ENCODE measurements around the gene TRDN.
"Not testable (repeated sequence)": the region's sequence is repeated elsewhere in the genome, so short reads cannot be mapped to it uniquely, and the experiment has no call there.

The TRDN gene

DNA sequence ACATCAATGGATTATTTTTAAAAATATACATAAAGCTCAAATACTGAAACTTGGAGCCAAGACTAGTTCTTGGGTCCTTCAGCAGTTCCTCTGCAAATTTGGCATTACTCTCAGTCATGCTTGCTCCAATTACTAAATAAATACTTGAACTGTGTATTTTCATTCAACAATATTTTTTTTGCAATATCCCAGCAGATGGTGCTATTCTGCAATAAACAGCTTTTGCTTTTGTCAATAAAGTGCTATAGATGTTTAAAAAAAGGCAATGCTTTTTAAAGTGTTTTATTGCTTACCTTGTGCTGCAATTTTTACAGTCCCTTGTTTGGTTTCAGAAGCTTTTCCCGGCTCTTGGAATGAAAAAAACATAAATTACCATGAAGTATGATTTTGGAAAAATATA lies 243.4 kb downstream of the TRDN start:
- no peak for DNase-seq

GRCh38 chr6:123383718-123384117 lies 253.0 kb downstream of the TRDN start:
- DNase-seq: no peak

DNA sequence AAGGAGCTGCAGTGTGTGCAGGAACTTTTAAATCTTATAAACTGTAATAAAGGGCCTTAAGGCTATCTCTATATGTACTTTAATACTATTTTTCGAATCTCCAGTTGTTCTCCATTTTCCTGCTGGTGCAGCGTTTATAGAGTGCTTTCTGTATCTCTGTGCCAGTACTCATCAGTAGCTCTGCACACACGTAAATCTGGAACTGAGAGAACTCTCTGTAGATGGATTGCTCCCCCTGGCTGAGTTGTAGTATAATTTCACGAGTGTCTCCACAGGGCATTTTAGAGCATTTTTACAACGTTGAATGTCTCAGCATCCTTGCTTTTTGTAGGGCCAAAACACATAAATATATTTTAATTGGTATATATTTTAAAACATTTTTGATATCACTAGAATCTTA lies 256.5 kb downstream of the TRDN start:
- no peak for DNase-seq

GRCh38 chr6:123372737-123373136 lies 264.0 kb downstream of the TRDN start:
- no peak for DNase-seq

GRCh38 chr6:123363912-123364311 lies 272.8 kb downstream of the TRDN start:
- DNase-seq: no peak

GRCh38 chr6:123360359-123360758 lies 276.4 kb downstream of the TRDN start:
- no peak for DNase-seq

DNA sequence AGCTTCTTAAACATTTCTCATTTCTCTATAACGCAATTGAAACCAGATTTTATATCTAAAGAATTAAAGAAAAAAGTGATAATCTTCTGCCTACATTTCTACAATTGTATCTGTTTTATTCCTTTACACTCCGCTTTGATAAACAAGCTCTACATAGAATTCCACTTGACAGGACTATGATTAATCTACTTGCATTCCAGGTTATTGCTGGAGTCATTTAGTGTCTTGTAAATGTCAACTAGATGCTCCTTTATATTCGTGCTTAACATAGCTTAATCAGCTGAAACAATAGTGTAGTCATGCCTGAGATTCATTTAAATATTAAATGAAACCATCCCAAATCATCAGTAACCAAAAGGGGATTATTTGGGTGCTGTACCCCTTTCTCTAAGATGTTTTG lies 284.0 kb downstream of the TRDN start:
- DNase-seq: no peak

DNA sequence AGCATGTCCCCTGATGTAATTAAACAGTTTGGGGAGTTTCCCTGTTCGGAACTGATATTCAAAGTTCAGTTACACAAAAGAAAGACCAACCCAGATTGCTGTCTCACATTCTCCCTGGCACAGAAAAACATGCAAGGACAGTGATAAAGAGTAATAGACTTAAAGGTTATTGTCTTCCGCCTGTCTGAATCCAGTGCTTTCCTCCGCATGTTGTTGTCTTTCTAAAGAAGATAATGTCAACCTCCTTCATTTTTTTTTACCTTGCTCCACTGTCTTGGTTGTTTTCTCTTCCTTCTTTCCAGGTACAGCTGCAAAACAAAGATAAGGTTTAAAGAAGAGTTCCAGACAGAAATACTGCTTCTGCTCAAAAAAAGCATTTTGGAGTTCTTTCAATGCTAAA lies 284.5 kb downstream of the TRDN start:
- no peak for DNase-seq

DNA sequence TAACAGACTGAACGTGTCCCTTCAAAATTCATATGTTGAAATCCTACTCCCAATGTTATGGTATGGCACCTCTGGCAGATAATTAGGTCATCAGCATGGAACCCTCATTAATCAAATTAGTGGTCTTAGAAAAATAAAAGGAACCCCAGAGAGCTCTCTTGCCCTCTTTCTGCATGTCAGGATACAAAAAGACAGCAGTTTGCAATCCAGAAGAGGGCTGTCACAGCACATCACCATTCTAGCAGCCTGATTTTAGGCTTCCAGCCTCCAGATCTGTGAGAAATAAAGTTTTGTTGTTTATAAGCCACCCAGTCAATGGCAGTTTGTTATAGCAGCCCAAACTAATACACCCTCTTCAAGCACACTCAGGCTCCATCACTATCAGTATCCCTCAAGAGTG lies 292.9 kb downstream of the TRDN start:
- DNase-seq: no peak

- DNase-seq: no peak
Measured at GRCh38 chr6:123338394-123338793, 298.4 kb downstream of the TRDN start.

GRCh38 chr6:123333000-123333756 lies 303.6 kb downstream of the TRDN start:
- DNase-seq: no peak

DNA sequence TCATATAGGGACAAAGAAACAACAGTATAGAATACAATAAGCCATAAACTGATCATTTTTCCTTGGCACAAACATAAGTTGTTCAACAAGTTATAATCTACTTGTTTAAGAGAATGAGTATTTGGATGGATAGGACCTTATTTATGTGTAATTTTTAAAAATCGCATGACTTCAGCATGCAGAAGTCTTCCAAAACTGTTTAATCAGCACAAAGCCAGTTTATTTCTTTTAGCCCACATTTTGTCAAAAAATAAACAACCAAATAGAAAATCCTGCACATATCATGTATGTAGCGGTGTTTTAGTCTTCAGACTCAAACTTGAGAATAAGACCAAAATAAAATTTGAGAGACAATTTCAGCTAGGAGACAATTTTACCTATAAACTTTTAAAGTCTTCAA lies 304.7 kb downstream of the TRDN start:
- no peak for DNase-seq

GRCh38 chr6:123329337-123329736 lies 307.4 kb downstream of the TRDN start:
- no peak for DNase-seq

DNA sequence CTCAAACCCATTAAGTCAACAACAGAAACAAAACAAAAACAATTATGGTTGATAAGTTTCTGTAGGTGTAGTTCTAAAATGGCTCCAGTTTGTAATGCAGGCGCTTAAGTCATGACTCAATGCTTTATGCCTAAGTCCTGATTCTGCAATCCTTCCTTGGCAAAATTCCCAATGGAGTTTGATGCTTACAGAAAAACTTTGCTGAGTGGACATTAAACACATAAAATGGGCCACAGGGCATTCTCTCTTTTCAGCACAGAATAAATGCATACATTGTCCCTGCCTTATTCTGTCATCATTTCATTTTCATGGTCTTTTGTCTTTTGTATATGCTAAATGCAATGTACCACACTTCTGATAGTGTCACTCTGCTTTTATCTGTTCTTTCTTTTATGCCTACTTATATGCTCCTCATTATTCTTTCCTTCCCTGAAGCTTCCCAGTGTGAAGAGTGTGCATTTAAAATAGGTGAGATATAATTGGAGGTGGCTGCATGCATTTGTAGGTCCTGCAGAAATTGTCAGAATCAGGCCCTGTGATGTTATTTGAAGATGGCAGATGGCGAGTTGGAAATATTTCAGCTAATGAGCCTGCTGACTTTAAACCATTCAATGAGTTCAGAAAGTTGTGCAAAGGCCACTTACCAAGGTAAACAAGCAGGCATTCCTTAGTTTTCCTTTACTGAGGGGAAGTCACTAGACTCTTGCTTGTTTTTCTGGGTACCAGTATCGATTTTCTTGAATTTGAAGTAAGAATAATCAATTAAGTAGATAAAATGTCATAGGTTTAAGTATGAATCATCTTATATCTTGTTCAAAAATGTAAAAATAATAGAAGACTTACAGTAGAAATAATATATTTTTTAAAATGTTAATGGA lies 313.1 kb downstream of the TRDN start:
- no peak for DNase-seq

DNA sequence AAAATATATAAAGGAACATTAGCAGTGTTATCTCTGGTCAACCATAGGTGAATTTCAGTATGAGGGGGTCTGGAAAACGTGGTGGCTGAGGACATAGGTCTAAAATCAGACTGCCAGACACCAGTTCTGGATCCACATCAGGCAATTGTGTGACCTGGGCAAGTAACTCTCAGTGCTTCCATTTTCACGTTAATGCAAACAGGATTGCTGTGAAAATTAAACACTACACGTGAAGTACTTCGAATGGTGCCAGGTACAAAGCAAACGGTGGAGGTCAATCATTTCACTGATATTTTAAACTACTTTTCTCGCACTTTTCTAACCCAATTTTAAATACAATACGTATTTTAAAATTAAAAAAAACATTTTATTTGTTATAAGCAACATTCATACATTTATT lies 315.7 kb downstream of the TRDN start:
- DNase-seq: no peak

DNA sequence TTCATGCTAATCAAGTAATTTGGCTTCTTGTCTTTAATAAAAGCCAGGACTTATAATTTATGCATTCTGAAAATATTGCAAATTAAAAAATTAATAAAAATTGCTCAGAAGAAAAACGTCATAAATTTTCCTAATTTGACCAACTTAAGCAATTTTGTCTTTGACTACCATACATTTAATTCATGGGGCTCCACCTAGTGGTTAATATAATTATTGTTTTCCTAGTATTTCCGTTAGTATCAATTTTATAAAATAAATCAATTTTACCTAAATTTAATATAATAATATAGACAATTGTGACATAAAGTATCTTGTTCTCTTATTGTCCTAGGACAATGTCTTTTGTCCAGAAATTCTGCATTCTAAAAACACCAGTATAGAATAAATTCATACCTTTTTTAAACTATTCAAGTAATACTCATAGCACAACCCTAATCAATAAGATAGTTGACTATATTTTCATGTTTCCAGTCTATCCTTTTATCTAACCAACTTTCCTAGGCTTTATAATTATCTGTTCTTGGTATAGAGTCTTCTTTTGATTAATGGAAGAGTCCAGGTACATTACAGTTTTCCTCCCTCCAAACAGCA lies 319.9 kb downstream of the TRDN start:
- no peak for DNase-seq

DNA sequence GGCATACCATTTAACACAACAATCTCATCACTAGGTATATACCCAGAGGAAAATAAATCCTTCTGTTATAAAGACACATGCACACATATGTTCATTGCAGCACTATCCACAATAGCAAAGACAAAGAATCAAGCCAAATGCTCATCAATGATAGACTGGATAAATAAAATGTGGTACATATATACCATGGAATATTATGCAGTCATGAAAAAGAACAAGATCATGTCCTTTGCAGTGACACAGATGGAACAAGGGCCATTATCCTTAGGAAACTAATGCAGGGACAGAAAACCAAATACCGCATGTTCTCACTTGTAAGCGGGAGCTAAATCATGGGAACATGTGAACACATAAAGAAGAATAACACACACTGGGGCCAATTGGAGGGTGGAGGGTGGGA lies 322.3 kb downstream of the TRDN start:
- DNase-seq: not testable (repeated sequence)

- DNase-seq: no peak
Measured at GRCh38 chr6:123309130-123309529, 327.6 kb downstream of the TRDN start.

DNA sequence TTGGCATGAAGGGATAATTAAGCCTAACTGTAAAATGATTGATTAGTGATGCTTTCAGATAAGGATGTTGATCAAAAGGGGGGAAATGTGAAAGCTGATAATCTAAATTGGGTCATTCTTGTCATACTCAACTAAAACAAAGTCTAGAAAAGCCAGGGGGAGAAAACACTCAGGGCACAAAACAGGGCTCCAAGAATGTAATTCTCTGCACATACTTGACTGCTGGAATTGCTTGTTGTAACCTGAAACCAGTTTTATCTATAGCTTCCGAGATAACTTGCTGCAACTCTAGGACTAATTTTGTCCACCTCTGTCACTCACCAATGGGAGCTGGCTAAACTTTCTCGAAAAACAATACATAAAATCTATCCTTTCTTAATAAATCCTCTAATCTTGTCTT lies 330.4 kb downstream of the TRDN start:
- no peak for DNase-seq

DNA sequence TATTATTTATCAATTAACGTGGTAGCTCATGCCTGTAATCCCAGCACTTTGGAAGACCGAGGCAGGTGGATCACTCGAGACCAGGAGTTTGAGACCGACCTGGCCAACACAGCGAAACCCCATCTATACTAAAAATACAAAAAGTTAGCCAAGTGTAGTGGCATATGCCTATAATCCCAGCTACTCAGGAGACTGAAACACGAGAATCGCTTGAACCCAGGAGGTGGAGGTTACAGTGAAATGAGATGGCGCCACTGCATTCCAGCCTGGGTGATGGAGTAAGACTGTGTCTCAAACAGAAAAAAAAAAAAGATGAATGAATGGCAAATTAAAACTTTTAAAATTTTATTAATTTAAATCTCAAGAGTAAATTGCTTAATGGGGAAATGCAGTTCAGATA lies 341.1 kb downstream of the TRDN start:
- DNase-seq: no peak

DNA sequence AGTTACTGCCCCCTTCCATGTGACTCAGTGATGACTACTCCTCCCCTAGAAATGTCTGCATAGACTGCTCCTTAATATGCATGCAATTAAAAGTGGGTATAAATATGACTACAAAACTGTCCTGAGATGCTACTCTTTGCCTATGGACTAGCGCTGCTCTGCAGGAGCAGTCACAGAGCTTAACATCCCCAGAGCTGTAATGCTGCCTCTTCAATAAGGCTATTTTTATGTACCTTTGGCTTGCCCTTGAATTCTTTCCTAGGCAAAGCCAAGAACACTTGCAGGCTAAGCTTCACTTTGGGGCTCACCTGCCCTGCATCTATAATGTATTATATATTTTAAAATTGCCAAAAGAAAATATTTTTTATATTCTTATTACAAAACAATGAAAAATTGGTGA lies 341.6 kb downstream of the TRDN start:
- no peak for DNase-seq

- DNase-seq: no peak
Measured at GRCh38 chr6:123288649-123289048, 348.1 kb downstream of the TRDN start.

- DNase-seq: no peak
Measured at GRCh38 chr6:123276546-123276980, 360.2 kb downstream of the TRDN start.

GRCh38 chr6:123263981-123264380 lies 372.8 kb downstream of the TRDN start:
- DNase-seq: no peak
